OCI-LY1 (cell line): ENCODE data around the gene DCC.

ENCODE experiments used
- H2AFZ ChIP-seq: fragments of 200-600 bp; sonication (generic), shearing (Covaris generic); 2 replicates; pipeline ENCODE4 v1.6.0; 2014; ENCODE audit warnings: antibody characterized with exemption, mild to moderate bottlenecking, low read length
- H3F3A ChIP-seq: fragments of 200-600 bp; sonication (generic), shearing (Covaris generic); 2 replicates; pipeline ENCODE4 v1.6.0; 2014; ENCODE audit warnings: mild to moderate bottlenecking, antibody characterized with exemption, low read length, moderate library complexity; ENCODE audit not compliant: insufficient read depth
- H3K27ac ChIP-seq: fragments of 200-600 bp; sonication (generic); 2 replicates; pipeline ENCODE4 v1.5.1; 2014; ENCODE audit warnings: low read length, mixed run types, mild to moderate bottlenecking, low read depth; ENCODE audit not compliant: poor library complexity, severe bottlenecking
- H3K27me3 ChIP-seq: fragments of 200-600 bp; sonication (generic); 2 replicates; pipeline ENCODE4 v1.6.0; 2014; ENCODE audit warnings: antibody characterized with exemption, mild to moderate bottlenecking, low read length, moderate library complexity; ENCODE audit not compliant: insufficient read depth
- H3K36me3 ChIP-seq: fragments of 200-600 bp; sonication (generic); 2 replicates; pipeline ENCODE4 v1.6.1; 2014; ENCODE audit warnings: mild to moderate bottlenecking, antibody characterized with exemption, low read length, moderate library complexity, mixed read lengths; ENCODE audit not compliant: insufficient read depth
- H3K4me1 ChIP-seq: fragments of 200-600 bp; sonication (generic); 2 replicates; pipeline ENCODE4 v1.5.1; 2014; ENCODE audit warnings: mild to moderate bottlenecking, low read length, moderate library complexity; ENCODE audit not compliant: insufficient read depth, severe bottlenecking
- H3K4me2 ChIP-seq: fragments of 200-600 bp; sonication (generic), shearing (Covaris generic); 2 replicates; pipeline ENCODE4 v1.6.1; 2014; ENCODE audit warnings: low read length
- H3K4me3 ChIP-seq: fragments of 200-600 bp; sonication (generic); 2 replicates; pipeline ENCODE4 v1.5.1; 2014; ENCODE audit warnings: low read length, low read depth, mild to moderate bottlenecking, mixed read lengths; ENCODE audit not compliant: poor library complexity, severe bottlenecking
- H3K79me2 ChIP-seq: fragments of 200-600 bp; shearing (Covaris generic); 2 replicates; pipeline ENCODE4 v1.6.1; 2016; ENCODE audit warnings: mixed run types, low read length, mixed read lengths; ENCODE audit not compliant: insufficient read depth
- H3K9ac ChIP-seq: fragments of 200-600 bp; sonication (generic), shearing (Covaris generic); 2 replicates; pipeline ENCODE4 v1.6.1; 2014; ENCODE audit warnings: mild to moderate bottlenecking, low read length, mixed read lengths
- H3K9me2 ChIP-seq: fragments of 200-600 bp; sonication (generic), shearing (Covaris generic); 2 replicates; pipeline ENCODE4 v1.6.1; 2014; ENCODE audit warnings: low read depth, mild to moderate bottlenecking, low read length, mixed read lengths
- H3K9me3 ChIP-seq: fragments of 200-600 bp; shearing (Covaris generic); 2 replicates; pipeline ENCODE4 v1.6.1; 2014; ENCODE audit warnings: low read length, mixed read lengths
- H4K20me1 ChIP-seq: fragments of 200-600 bp; sonication (generic), shearing (Covaris generic); 2 replicates; pipeline ENCODE4 v1.6.0; 2016; ENCODE audit warnings: mild to moderate bottlenecking, low read length; ENCODE audit not compliant: insufficient read depth
- CTCF ChIP-seq: fragments of 200-600 bp; sonication (generic), shearing (Covaris generic); IDR thresholded peaks from 2 replicates; pipeline ENCODE4 v1.5.1; 2017; ENCODE audit warnings: mild to moderate bottlenecking, antibody characterized with exemption, low read length, moderate library complexity, mixed read lengths
- EZH2 ChIP-seq: fragments of 200-600 bp; sonication (generic), shearing (Covaris generic); IDR thresholded peaks from 2 replicates; pipeline ENCODE4 v1.8.0; 2017; ENCODE audit warnings: borderline replicate concordance, mixed run types, mild to moderate bottlenecking, antibody characterized with exemption, low read length, moderate library complexity, mixed read lengths

Gene DCC

DNA sequence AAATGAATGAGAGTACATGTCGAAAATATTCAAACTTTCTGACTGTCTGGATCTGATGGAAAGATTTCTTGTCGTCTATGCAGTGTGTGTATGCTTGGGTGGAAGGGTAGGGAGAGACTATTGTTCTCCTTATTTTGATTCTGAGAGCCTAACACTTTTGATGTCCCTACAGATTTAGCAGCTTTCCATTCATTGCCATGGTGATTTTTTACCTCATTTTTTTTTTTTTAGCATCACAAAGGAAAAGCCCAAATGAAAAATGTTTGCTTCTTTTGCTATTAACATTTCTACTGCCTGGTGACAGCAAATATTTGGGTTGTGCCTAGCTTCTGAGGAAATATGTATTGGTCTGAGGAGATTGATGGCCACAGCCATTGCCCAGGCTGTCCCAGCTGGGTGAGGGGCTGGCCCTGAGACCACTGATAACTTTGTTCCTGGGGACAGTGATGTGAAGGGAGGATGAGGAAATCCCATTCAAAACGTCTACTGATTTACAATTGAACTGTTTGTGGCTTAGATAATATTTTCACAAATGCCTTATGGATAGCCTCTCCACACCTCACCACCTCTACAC is 558.6 kb downstream of the DCC start:
- H3K36me3 ChIP-seq, result no peaks in the 10 kb centered on the region
- H4K20me1 ChIP-seq, result no peaks in the 10 kb centered on the region
- H3K4me2 ChIP-seq, result no peak overlapping the region
- H3K79me2 ChIP-seq, result no peaks in the 10 kb centered on the region
- no peaks in the 10 kb centered on the region for H3K27me3 ChIP-seq
- H3K4me3 ChIP-seq, result no peak overlapping the region
- no peak overlapping the region for H3K27ac ChIP-seq
- no peaks in the 10 kb centered on the region for H3K9me2 ChIP-seq
- no peaks in the 10 kb centered on the region for H3K4me1 ChIP-seq
- H3K9ac ChIP-seq, result no peak overlapping the region
- H2AFZ ChIP-seq, result no peak overlapping the region
- TF ChIP-seq CTCF (no peak), EZH2 (no peak)
- no peaks in the 10 kb centered on the region for H3F3A ChIP-seq
- no peaks in the 10 kb centered on the region for H3K9me3 ChIP-seq

DNA sequence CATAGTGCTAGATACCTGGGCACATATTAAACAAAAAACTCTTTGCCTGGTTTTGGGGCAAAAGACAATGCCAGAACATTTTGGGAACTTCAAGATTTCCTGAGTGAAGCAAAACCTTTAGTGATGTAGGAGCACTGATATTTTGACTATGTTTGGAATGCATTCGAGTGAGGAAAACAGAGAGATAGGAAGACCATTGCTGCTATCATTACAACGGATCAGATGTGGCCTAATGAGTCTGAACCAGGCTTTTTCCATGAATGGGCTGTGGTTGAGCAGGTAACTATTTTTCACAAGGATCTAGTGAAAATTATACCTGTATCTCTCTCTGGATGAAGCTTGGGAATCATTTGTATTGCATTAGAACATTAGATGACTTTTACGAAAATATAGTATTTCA is 562.2 kb downstream of the DCC start:
- H3K4me1 ChIP-seq, result no peaks in the 10 kb centered on the region
- H3K9ac ChIP-seq, result no peak overlapping the region
- no peak overlapping the region for H3K4me2 ChIP-seq
- no peaks in the 10 kb centered on the region for H3K36me3 ChIP-seq
- H3F3A ChIP-seq, result no peaks in the 10 kb centered on the region
- TF ChIP-seq CTCF (no peak), EZH2 (no peak)
- no peak overlapping the region for H3K4me3 ChIP-seq
- no peaks in the 10 kb centered on the region for H3K79me2 ChIP-seq
- no peaks in the 10 kb centered on the region for H3K9me3 ChIP-seq
- no peak overlapping the region for H2AFZ ChIP-seq
- H3K27me3 ChIP-seq, result no peaks in the 10 kb centered on the region
- H3K27ac ChIP-seq, result no peak overlapping the region
- no peaks in the 10 kb centered on the region for H3K9me2 ChIP-seq
- no peaks in the 10 kb centered on the region for H4K20me1 ChIP-seq

- Histone ChIP-seq H2AFZ (no peak overlapping the region), H3F3A (no peaks in the 10 kb centered on the region), H3K79me2 (no peaks in the 10 kb centered on the region), H3K4me2 (no peak overlapping the region), H3K9ac (no peak overlapping the region), H3K9me2 (no peaks in the 10 kb centered on the region), H3K27ac (no peak overlapping the region), H3K4me1 (no peaks in the 10 kb centered on the region), H3K36me3 (no peaks in the 10 kb centered on the region), H4K20me1 (no peaks in the 10 kb centered on the region), H3K4me3 (no peak overlapping the region), H3K27me3 (no peaks in the 10 kb centered on the region), H3K9me3 (no peaks in the 10 kb centered on the region)
- TF ChIP-seq CTCF (peak; percentile 78), EZH2 (no peak)
Measured at GRCh38 chr18:52903857-52904256, 563.9 kb downstream of the DCC start.
